MCF 10A (cell line): Measurements from ENCODE around the gene MLLT3. TPM values are rescaled to one million over a fixed set of nuclear protein-coding genes. Genes with fewer than 3 reads are reported as not detected.

ENCODE experiments used
- BruUV-seq: library from RNA; stranded (reverse); fragments of 400-500 nt; replicated peaks from 2 replicates; lab custom pipeline; 2021; lab: Mats Ljungman, UMichigan
- CTCF ChIA-PET: fragments of 300-600 bp; sonication (Branson Sonifier 250); formaldehyde crosslinking; extraction: SDS; loops from one replicate; lab custom pipeline; 2021; ENCODE audit warnings: antibody characterized with exemption, inconsistent platforms; lab: Yijun Ruan, JAX
- POLR2A ChIA-PET: fragments of 300-600, 350-650 bp; sonication (Branson Sonifier 250); formaldehyde crosslinking; extraction: SDS; loops from one replicate; lab custom pipeline; 2020; ENCODE audit warnings: antibody characterized with exemption, inconsistent platforms; lab: Yijun Ruan, JAX
- DNase-seq: peaks from one replicate; pipeline ENCODE4 v3.0.0-alpha.2; 2018; ENCODE audit not compliant: unreplicated experiment
- H3K27ac Mint-ChIP-seq: one replicate; pipeline ENCODE4 v1.8.0; 2022; ENCODE audit warnings: mild to moderate bottlenecking, low read depth, mixed read lengths; ENCODE audit not compliant: unreplicated experiment
- H3K27me3 Mint-ChIP-seq: one replicate; pipeline ENCODE4 v1.8.0; 2022; ENCODE audit warnings: mixed read lengths; ENCODE audit not compliant: insufficient read depth, unreplicated experiment
- H3K36me3 Mint-ChIP-seq: one replicate; pipeline ENCODE4 v1.8.0; 2022; ENCODE audit warnings: mild to moderate bottlenecking, moderate library complexity, mixed read lengths; ENCODE audit not compliant: insufficient read depth, unreplicated experiment
- H3K4me1 Mint-ChIP-seq: one replicate; pipeline ENCODE4 v1.8.0; 2022; ENCODE audit warnings: mixed read lengths; ENCODE audit not compliant: insufficient read depth, unreplicated experiment
- H3K4me3 Mint-ChIP-seq: one replicate; pipeline ENCODE4 v1.8.0; 2022; ENCODE audit warnings: mild to moderate bottlenecking, moderate library complexity, mixed read lengths; ENCODE audit not compliant: unreplicated experiment
- H3K9me3 Mint-ChIP-seq: one replicate; pipeline ENCODE4 v1.8.0; 2022; ENCODE audit warnings: mixed read lengths; ENCODE audit not compliant: unreplicated experiment
- intact Hi-C: fragments of 100-400 bp; cut with micrococcal nuclease; formaldehyde crosslinking; loops from 2 replicates; pipeline ENCODE4 v1.14.1; 2022
- total RNA-seq: library from RNA; stranded (reverse); gene quantifications from 2 replicates; pipeline ENCODE4 v1.2.3, GENCODE V29; 2022
- TF ChIP-seq, protein P1 (sequence below): fragments of 200-600 bp; IDR thresholded peaks from one replicate; pipeline ENCODE4 v1.8.0; 2022; ENCODE audit warnings: antibody characterized with exemption, mild to moderate bottlenecking; ENCODE audit not compliant: unreplicated experiment

MLLT3 gene
- total RNA-seq, 1 experiment from 2014 or later = 1.2 TPM

DNA sequence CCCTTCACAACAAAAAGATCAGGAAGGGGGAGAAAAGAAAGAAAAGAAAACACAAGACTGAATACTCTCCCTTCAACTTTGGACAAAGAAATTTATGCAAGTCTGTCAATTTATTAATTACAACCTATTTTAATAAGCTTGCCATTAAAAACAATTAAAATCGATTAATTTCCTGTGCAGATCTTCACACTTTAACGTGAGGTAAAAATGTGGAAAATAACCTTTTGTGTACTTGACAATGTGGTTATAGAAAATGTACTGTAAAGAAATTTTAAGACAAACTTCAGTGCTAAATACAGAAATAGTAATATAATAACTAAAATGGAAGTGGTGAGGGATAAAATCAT lies 2.7 kb upstream of the MLLT3 start:
- no TSS peak for BruUV-seq
- intact Hi-C loops = loop anchor here (1.0 to 10.0 kb wide), 3 partner anchors 316 to 1130 kb away; no protein-coding TSS in a partner anchor
- H3K4me1 Mint-ChIP-seq = peaks cover 15% of the 10 kb centered on the region
- H3K36me3 Mint-ChIP-seq = no peaks in the 10 kb centered on the region
- no peaks in the 10 kb centered on the region for H3K9me3 Mint-ChIP-seq
- peaks cover 48% of the 10 kb centered on the region for H3K27me3 Mint-ChIP-seq
- TF ChIP-seq, protein P1, sequence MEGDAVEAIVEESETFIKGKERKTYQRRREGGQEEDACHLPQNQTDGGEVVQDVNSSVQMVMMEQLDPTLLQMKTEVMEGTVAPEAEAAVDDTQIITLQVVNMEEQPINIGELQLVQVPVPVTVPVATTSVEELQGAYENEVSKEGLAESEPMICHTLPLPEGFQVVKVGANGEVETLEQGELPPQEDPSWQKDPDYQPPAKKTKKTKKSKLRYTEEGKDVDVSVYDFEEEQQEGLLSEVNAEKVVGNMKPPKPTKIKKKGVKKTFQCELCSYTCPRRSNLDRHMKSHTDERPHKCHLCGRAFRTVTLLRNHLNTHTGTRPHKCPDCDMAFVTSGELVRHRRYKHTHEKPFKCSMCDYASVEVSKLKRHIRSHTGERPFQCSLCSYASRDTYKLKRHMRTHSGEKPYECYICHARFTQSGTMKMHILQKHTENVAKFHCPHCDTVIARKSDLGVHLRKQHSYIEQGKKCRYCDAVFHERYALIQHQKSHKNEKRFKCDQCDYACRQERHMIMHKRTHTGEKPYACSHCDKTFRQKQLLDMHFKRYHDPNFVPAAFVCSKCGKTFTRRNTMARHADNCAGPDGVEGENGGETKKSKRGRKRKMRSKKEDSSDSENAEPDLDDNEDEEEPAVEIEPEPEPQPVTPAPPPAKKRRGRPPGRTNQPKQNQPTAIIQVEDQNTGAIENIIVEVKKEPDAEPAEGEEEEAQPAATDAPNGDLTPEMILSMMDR = no peak
- ChIA-PET CTCF (interaction anchor here (0.6 to 4.8 kb wide), 32 partner anchors 12 to 700 kb away, joined by 3 to 28 read pairs (median 4); partner anchors contain the start of gene FOCAD), POLR2A (interaction anchor here (0.6 to 4.1 kb wide), 9 partner anchors 18 to 688 kb away, joined by 3 to 52 read pairs (median 3); partner anchors contain the start of gene FOCAD)
- DNase-seq = no peak
- H3K4me3 Mint-ChIP-seq = no peak overlapping the region
- no peak overlapping the region for H3K27ac Mint-ChIP-seq

DNA sequence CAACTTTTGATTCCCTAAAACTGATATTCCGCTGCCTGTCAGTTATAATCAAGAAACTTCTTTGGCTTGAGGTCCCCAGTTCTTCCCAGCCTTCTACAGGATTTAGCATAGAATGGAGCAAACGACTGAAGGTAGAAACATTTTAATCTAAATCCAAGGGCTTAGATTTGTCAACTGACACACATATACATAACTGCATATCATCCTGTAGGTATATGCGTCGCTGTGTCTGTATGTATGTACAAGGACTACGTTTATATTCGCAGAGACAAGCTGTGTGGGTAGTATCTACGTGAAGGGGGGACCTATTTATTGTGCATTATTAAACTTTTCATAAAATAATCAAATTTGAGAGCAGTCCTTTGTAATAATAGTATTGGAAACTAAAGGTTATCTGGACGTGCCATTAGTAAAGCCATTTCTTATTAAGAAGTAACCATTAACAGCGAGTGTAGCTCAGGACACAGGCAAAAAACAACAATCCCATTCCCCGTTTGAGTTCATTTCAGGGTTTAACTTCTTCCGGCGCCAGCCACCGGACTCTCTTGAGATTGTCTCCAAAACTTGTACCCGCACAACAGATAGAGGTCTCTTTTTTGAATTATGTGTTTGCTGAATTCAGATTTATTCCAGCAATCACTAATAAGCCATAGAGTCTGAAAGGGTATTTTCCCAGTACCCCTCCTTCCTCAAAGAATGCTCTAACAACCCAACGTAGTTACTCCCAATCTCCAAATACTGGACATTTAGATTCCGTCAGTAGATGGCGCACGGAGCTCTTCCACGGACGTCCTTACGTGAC lies 2.1 kb upstream of the MLLT3 start:
- Mint-ChIP-seq H3K9me3 (no peaks in the 10 kb centered on the region), H3K4me3 (peak overlapping the region; percentile 81), H3K4me1 (peaks cover 15% of the 10 kb centered on the region), H3K36me3 (no peaks in the 10 kb centered on the region), H3K27ac (no peak overlapping the region), H3K27me3 (peaks cover 52% of the 10 kb centered on the region)
- no TSS peak for BruUV-seq
- intact Hi-C loops = loop anchor here (1.0 to 10.0 kb wide), 5 partner anchors 263 to 1130 kb away; no protein-coding TSS in a partner anchor
- ChIA-PET POLR2A (interaction anchor here (0.6 to 4.1 kb wide), 10 partner anchors 17 to 688 kb away, joined by 3 to 52 read pairs (median 3); partner anchors contain the start of gene FOCAD), CTCF (interaction anchor here (0.5 to 4.8 kb wide), 42 partner anchors 12 to 699 kb away, joined by 3 to 28 read pairs (median 3); partner anchors contain the start of gene FOCAD)
- peak; percentile 75 for DNase-seq
- TF ChIP-seq, protein P1 = peak; percentile 77

DNA sequence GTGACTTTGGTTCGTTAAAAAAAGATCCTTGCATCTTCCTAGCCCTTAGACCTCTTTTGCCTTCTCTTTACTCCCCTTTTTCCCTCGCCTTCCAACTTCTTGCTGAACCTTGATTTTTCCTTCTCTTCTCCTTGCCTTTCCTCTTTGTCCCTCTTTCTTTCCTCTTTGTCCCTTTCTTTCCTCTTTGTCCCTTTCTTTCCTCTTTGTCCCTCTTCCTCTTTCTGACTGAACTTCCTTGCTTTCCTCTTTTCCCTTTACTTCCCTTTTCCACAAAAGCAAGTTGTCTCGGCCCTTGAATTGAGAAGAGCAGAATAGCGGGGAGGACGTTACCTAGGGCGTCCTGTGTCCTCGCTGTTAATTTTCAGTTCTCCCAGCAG lies 1.4 kb upstream of the MLLT3 start:
- H3K9me3 Mint-ChIP-seq = no peaks in the 10 kb centered on the region
- CTCF ChIA-PET = interaction anchor here (0.7 to 4.8 kb wide), 11 partner anchors 13 to 317 kb away, joined by 3 to 28 read pairs (median 7); partner anchors contain the start of gene FOCAD
- DNase-seq = peak; percentile 5
- H3K27ac Mint-ChIP-seq = no peak overlapping the region
- peaks cover 52% of the 10 kb centered on the region for H3K27me3 Mint-ChIP-seq
- intact Hi-C loops = loop anchor here (1.0 to 10.0 kb wide), 6 partner anchors 61 to 1129 kb away; partner anchors contain the start of gene FOCAD
- peaks cover 15% of the 10 kb centered on the region for H3K4me1 Mint-ChIP-seq
- no TSS peak for BruUV-seq
- TF ChIP-seq, protein P1 = no peak
- POLR2A ChIA-PET = interaction anchor here (0.6 to 4.1 kb wide), 3 partner anchors 61 to 318 kb away, joined by 4 to 52 read pairs (median 8); partner anchors contain the start of gene FOCAD
- peak overlapping the region; percentile 81 for H3K4me3 Mint-ChIP-seq
- H3K36me3 Mint-ChIP-seq = no peaks in the 10 kb centered on the region
